CD4-positive, alpha-beta T cell treated with Interleukin-21 for 1 hour (primary cell): Measurements from ENCODE around the gene LSM5.

Experiments used
- DNase-seq: peaks from one replicate; pipeline ENCODE4 v3.0.0-alpha.2; 2020

The LSM5 gene

DNA sequence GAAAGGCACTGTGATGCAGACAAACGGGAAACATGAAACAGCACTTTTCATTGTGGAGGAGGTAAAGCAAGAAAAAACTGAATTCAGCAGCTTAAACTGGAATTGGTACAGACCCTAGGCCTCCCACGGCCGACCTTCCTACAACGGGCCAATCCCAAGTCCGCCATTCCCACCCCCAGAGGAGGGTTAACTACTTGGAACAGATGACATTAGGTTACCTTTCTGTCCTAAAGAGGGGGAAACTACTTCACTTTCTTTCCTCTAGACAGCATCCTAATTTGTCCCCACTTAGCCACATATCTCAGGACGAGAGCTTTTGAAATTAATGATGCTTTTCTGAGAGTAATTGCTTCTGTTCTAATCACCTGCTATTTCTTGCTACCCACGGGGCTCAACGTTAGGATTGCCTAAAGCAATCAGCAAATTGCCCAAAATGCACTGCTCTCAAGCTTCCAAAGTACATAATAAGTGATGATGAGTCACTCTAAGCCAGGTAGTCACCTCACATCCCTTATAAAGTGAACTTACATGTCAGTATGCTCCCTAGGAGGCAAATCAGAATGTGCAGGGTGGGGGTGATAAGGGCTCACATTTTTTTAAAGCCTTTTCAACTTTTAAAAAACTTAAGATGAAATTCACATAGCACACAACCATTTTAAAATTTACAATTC, 36.7 kb downstream of the LSM5 start:
- DNase-seq, result no peak

- DNase-seq, result no peak
These were observed 43.0 kb downstream of the LSM5 start for GRCh38 chr7:32447218-32447617.

GRCh38 chr7:32436146-32436928, 53.8 kb downstream of the LSM5 start:
- no peak for DNase-seq
